ENCODE results near the gene TRA2B.

Gene TRA2B

GRCh38 chr3:185925353-185925752 is 12.5 kb downstream of the TRA2B start:
- ATAC-seq, result no peak
- TF ChIP-seq TOX (CRISPR knock-in tag; IDR thresholded peaks at IDR 0.05; ENCODE audit: borderline replicate concordance) (no peak), ZNF70 (CRISPR knock-in tag; IDR thresholded peaks at IDR 0.05) (no peak), PPARA (CRISPR knock-in tag; IDR thresholded peaks at IDR 0.05; ENCODE audit: borderline replicate concordance) (no peak), ZNF565 (CRISPR knock-in tag; conservative IDR thresholded peaks at IDR 0.05; ENCODE audit: low read depth) (no peak), ZNF8 (CRISPR knock-in tag; IDR thresholded peaks at IDR 0.05) (no peak), TSHZ2 (CRISPR knock-in tag; IDR thresholded peaks at IDR 0.05) (no peak), ESRRG (CRISPR knock-in tag; IDR thresholded peaks at IDR 0.05) (no peak), ARNTL (CRISPR knock-in tag; IDR thresholded peaks at IDR 0.05; ENCODE audit: borderline replicate concordance, low read depth) (no peak), RARB (CRISPR knock-in tag; IDR thresholded peaks at IDR 0.05) (no peak), OSR1 (CRISPR knock-in tag; IDR thresholded peaks at IDR 0.05) (no peak), CSRNP3 (CRISPR knock-in tag; IDR thresholded peaks at IDR 0.05) (no peak), ZC3H10 (CRISPR knock-in tag; IDR thresholded peaks at IDR 0.05) (no peak), TCF4 (CRISPR knock-in tag; IDR thresholded peaks at IDR 0.05; ENCODE audit: borderline replicate concordance) (no peak), POU6F1 (CRISPR knock-in tag; IDR thresholded peaks at IDR 0.05; ENCODE audit: borderline replicate concordance, low read depth) (no peak), SNAI2 (CRISPR knock-in tag; IDR thresholded peaks at IDR 0.05) (no peak), ZFP30 (CRISPR knock-in tag; IDR thresholded peaks at IDR 0.05) (no peak), CREB5 (CRISPR knock-in tag; IDR thresholded peaks at IDR 0.05; ENCODE audit: low read depth) (no peak), ISL1 (CRISPR knock-in tag; IDR thresholded peaks at IDR 0.05) (no peak)

GRCh38 chr3:185924375-185924774 is 13.4 kb downstream of the TRA2B start:
- TF ChIP-seq ESRRG (CRISPR knock-in tag; IDR thresholded peaks at IDR 0.05) (no peak), CSRNP3 (CRISPR knock-in tag; IDR thresholded peaks at IDR 0.05) (no peak)
- no peak for ATAC-seq

- ATAC-seq, result peak; percentile 8; the same call in 1 of the 3 replicates
- TF ChIP-seq TCF4 (CRISPR knock-in tag; IDR thresholded peaks at IDR 0.05; ENCODE audit: borderline replicate concordance) (no peak), OSR1 (CRISPR knock-in tag; IDR thresholded peaks at IDR 0.05) (no peak), RARB (CRISPR knock-in tag; IDR thresholded peaks at IDR 0.05) (no peak), ZNF565 (CRISPR knock-in tag; conservative IDR thresholded peaks at IDR 0.05; ENCODE audit: low read depth) (no peak), ZFP3 (CRISPR knock-in tag; IDR thresholded peaks at IDR 0.05) (no peak), POU6F1 (CRISPR knock-in tag; IDR thresholded peaks at IDR 0.05; ENCODE audit: borderline replicate concordance, low read depth) (no peak), TSHZ2 (CRISPR knock-in tag; IDR thresholded peaks at IDR 0.05) (no peak), ZNF8 (CRISPR knock-in tag; IDR thresholded peaks at IDR 0.05) (no peak), PATZ1 (CRISPR knock-in tag; IDR thresholded peaks at IDR 0.05; ENCODE audit: borderline replicate concordance) (no peak), CSRNP3 (CRISPR knock-in tag; IDR thresholded peaks at IDR 0.05) (no peak), SNAI2 (CRISPR knock-in tag; IDR thresholded peaks at IDR 0.05) (no peak)
Observed at GRCh38 chr3:185920184-185920583, 17.6 kb downstream of the TRA2B start.
